Memory B cell (primary cell): Measurements from ENCODE around the gene GRK2.
A peak's percentile ranks its signal among the peaks of the same experiment; 100 is the strongest.

Source experiments
- ATAC-seq: fragments of 150-1000 bp; cut with Tn5 transposase; 2 replicates; pipeline ENCODE4 v1.10.0; 2021; ENCODE audit warnings: low read depth, mild to moderate bottlenecking, moderate library complexity
- DNase-seq, 2 donors: peaks; one replicate each; pipeline ENCODE4 v3.0.0; 2022; ENCODE audit warnings: low spot score in 2 of 2
- H3K27ac Mint-ChIP-seq: one replicate; pipeline ENCODE4 v1.8.0; 2022; ENCODE audit warnings: mild to moderate bottlenecking, moderate library complexity, mixed read lengths
- H3K27me3 Mint-ChIP-seq: one replicate; pipeline ENCODE4 v1.8.0; 2022; ENCODE audit warnings: mixed read lengths
- H3K36me3 Mint-ChIP-seq: one replicate; pipeline ENCODE4 v1.8.0; 2022; ENCODE audit warnings: mild to moderate bottlenecking, mixed read lengths
- H3K4me1 Mint-ChIP-seq: one replicate; pipeline ENCODE4 v1.8.0; 2022; ENCODE audit warnings: mixed read lengths
- H3K4me3 Mint-ChIP-seq: one replicate; pipeline ENCODE4 v1.8.0; 2022; ENCODE audit warnings: mild to moderate bottlenecking, moderate library complexity, mixed read lengths
- H3K9me3 Mint-ChIP-seq: one replicate; pipeline ENCODE4 v1.8.0; 2022; ENCODE audit warnings: mixed read lengths

Gene GRK2

DNA sequence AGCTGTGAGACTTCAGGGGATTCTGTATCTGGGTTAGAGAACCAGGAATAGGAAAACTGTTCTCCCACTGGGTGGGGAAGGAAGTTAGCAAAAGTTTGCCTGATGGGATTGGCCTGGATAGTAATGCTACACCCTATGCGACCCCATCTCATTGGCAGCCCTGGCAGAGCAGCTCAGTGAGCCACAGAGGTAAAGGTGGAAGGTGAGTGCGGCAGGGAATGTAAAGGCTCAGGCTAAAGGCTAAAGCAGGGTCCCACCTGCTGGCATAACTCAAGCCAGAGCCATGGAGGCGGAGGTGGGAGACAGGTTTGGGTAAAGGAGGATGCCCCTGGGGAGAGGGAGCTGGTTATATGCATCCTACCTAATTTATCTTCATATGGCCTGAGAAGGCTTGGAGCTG is 55.8 kb downstream of the GRK2 start:
- Mint-ChIP-seq H3K4me1 (peaks cover 9% of the 10 kb centered on the region), H3K27me3 (no peaks in the 10 kb centered on the region), H3K4me3 (no peak overlapping the region), H3K27ac (peak overlapping the region; percentile 16), H3K9me3 (no peaks in the 10 kb centered on the region), H3K36me3 (peaks cover 1% of the 10 kb centered on the region)
- no peak for ATAC-seq
- no peak for DNase-seq

DNA sequence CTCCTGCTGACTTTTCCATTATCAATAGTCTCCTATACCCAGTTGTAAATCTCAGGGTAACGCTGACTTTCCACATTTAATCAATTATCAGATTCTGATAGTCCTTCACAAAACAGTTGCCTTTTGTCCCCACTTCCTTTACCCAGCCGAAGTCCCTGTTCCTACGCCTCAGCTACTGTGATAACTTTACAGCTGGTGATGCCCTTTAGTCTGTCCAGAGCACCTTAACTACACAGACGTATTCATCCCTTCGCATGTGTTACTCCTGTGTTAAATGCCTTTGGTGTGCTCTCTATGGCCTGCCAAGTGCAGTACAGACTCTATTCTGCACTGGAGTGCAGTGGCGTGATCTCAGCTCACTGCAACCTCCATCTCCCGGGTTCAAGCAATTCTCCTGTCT is 57.3 kb downstream of the GRK2 start:
- Mint-ChIP-seq H3K9me3 (no peaks in the 10 kb centered on the region), H3K36me3 (peaks cover 1% of the 10 kb centered on the region), H3K4me3 (no peak overlapping the region), H3K27me3 (no peaks in the 10 kb centered on the region), H3K27ac (no peak overlapping the region), H3K4me1 (peaks cover 3% of the 10 kb centered on the region)
- ATAC-seq: no peak
- no peak for DNase-seq

DNA sequence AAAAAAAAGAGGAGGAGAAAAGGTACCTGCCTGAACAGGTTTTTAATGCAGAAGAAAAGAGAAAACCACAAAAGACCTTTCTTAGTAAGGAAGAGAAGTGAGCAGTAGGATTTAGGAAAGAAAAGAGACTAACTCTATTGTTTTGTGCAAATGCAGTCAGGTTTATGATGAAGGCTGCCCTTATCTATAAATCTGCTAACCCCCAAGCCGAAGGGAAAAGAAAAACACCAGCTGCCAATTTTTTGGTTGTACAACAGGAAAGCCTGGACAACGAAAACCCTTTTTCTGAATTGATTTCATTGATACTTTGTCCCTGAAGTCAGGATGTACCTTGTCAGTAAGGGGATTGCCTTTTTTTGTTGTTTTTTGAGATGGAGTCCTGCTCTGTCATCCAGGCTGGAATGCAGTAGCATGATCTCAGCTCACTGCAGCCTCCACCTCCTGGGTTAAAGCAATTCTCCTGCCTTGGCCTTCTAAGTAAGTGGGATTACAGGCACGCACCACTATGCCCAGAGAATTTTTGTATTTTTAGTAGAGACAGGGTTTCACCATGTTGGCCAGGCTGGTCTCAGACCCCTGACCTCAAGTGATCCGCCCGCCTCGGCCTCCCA is 65.9 kb downstream of the GRK2 start:
- H3K36me3 Mint-ChIP-seq: peaks cover 4% of the 10 kb centered on the region
- H3K9me3 Mint-ChIP-seq: no peaks in the 10 kb centered on the region
- no peak overlapping the region for H3K4me3 Mint-ChIP-seq
- no peak overlapping the region for H3K27ac Mint-ChIP-seq
- no peaks in the 10 kb centered on the region for H3K4me1 Mint-ChIP-seq
- ATAC-seq: no peak
- DNase-seq: no peak
- no peaks in the 10 kb centered on the region for H3K27me3 Mint-ChIP-seq
